A673 (cell line): Measurements from ENCODE around the gene ADGRD1. TPM values are rescaled to one million over a fixed set of nuclear protein-coding genes. Genes with fewer than 3 reads are reported as not detected.
"Not testable (repeated sequence)": the region's sequence is repeated elsewhere in the genome, so short reads cannot be mapped to it uniquely, and the experiment has no call there.

Experiments used
- BruUV-seq: library from RNA; stranded (reverse); fragments of 400-500 nt; replicated peaks from 2 replicates; lab custom pipeline; 2021; lab: Mats Ljungman, UMichigan
- CTCF ChIA-PET: fragments of 300-600 bp; sonication (Branson Sonifier 250); formaldehyde crosslinking; loops from one replicate; lab custom pipeline; 2022; ENCODE audit warnings: antibody characterized with exemption; lab: Charles Lee
- POLR2A ChIA-PET: fragments of 300-600 bp; sonication (Branson Sonifier 250); formaldehyde crosslinking; loops from one replicate; lab custom pipeline; 2022; ENCODE audit warnings: antibody characterized with exemption; ENCODE audit not compliant: low non-redundant PET; lab: Charles Lee
- DNase-seq: peaks from one replicate; pipeline ENCODE4 v3.0.0-alpha.2; 2015; ENCODE audit warnings: low spot score
- H3K27ac ChIP-seq: fragments of 200-600 bp; sonication (generic); 2 replicates; pipeline ENCODE4 v1.5.1; 2016; ENCODE audit warnings: mixed run types, low read depth, mild to moderate bottlenecking, mixed read lengths, antibody characterized with exemption, low read length; ENCODE audit not compliant: poor library complexity, severe bottlenecking
- H3K27me3 ChIP-seq: fragments of 200-600 bp; sonication (generic); replicated peaks from 2 replicates; pipeline ENCODE4 v1.6.1; 2017; ENCODE audit warnings: mixed run types, low read depth, mild to moderate bottlenecking, mixed read lengths, antibody characterized with exemption, low read length; ENCODE audit not compliant: insufficient read depth, poor library complexity
- H3K36me3 ChIP-seq: fragments of 200-600 bp; sonication (generic); 2 replicates; pipeline ENCODE4 v1.6.1; 2016; ENCODE audit warnings: mixed run types, mild to moderate bottlenecking, mixed read lengths, antibody characterized with exemption, low read length; ENCODE audit not compliant: insufficient read depth, poor library complexity, severe bottlenecking
- H3K4me1 ChIP-seq: fragments of 200-600 bp; sonication (generic); 2 replicates; pipeline ENCODE4 v1.6.1; 2017; ENCODE audit warnings: mixed run types, mild to moderate bottlenecking, mixed read lengths, antibody characterized with exemption, low read length; ENCODE audit not compliant: insufficient read depth, poor library complexity, severe bottlenecking
- H3K4me3 ChIP-seq: fragments of 200-600 bp; sonication (generic); 2 replicates; pipeline ENCODE4 v1.5.1; 2016; ENCODE audit warnings: low read depth, mixed run types, mild to moderate bottlenecking, mixed read lengths, low read length; ENCODE audit not compliant: poor library complexity, severe bottlenecking
- H3K9me3 ChIP-seq: fragments of 200-600 bp; sonication (generic); 2 replicates; pipeline ENCODE4 v1.6.1; 2016; ENCODE audit warnings: mixed run types, low read depth, mild to moderate bottlenecking, mixed read lengths, antibody characterized with exemption, low read length; ENCODE audit not compliant: poor library complexity, severe bottlenecking
- CTCF ChIP-seq: fragments of 300-800, 200-600 bp; sonication (generic); conservative IDR thresholded peaks from 2 replicates; pipeline ENCODE4 v1.5.1; 2017; ENCODE audit warnings: low read depth, mild to moderate bottlenecking, antibody characterized with exemption, low read length, moderate library complexity, mixed read lengths
- EZH2 ChIP-seq: fragments of 200-600 bp; sonication (generic); IDR thresholded peaks from 2 replicates; pipeline ENCODE4 v1.6.1; 2017; ENCODE audit warnings: borderline replicate concordance, low read depth, mild to moderate bottlenecking, mixed read lengths, antibody characterized with exemption, low read length; ENCODE audit not compliant: poor library complexity, severe bottlenecking
- intact Hi-C: fragments of 100-400 bp; cut with micrococcal nuclease; formaldehyde crosslinking; loops from one replicate; pipeline ENCODE4 v1.10.0; 2022; ENCODE audit not compliant: unreplicated experiment
- total RNA-seq: library from RNA; stranded (reverse); gene quantifications from 2 replicates; pipeline ENCODE4 v1.2.3, GENCODE V29; 2021

Gene ADGRD1
- total RNA-seq, 1 experiment from 2014 or later: not detected

- BruUV-seq: no TSS peak
- no peaks in the 10 kb centered on the region for H3K4me1 ChIP-seq
- ChIA-PET POLR2A (no interaction called here), CTCF (no interaction called here)
- H3K9me3 ChIP-seq: no peaks in the 10 kb centered on the region
- no peaks in the 10 kb centered on the region for H3K36me3 ChIP-seq
- intact Hi-C loops: no loop called here
- no peak overlapping the region for H3K27ac ChIP-seq
- no peak overlapping the region for H3K4me3 ChIP-seq
- DNase-seq: no peak
- TF ChIP-seq CTCF (no peak), EZH2 (no peak)
- peaks cover 47% of the 10 kb centered on the region for H3K27me3 ChIP-seq
These were observed 113.3 kb downstream of the ADGRD1 start for GRCh38 chr12:131066886-131067490.

GRCh38 chr12:131067981-131068851 is 114.5 kb downstream of the ADGRD1 start:
- DNase-seq: no peak
- H3K27ac ChIP-seq: no peak overlapping the region
- H3K9me3 ChIP-seq: no peaks in the 10 kb centered on the region
- ChIA-PET POLR2A (no interaction called here), CTCF (no interaction called here)
- intact Hi-C loops: no loop called here
- no peak overlapping the region for H3K4me3 ChIP-seq
- TF ChIP-seq EZH2 (no peak), CTCF (no peak)
- peaks cover 35% of the 10 kb centered on the region for H3K27me3 ChIP-seq
- no TSS peak for BruUV-seq
- H3K36me3 ChIP-seq: no peaks in the 10 kb centered on the region
- no peaks in the 10 kb centered on the region for H3K4me1 ChIP-seq

- H3K27ac ChIP-seq, H3K4me1 ChIP-seq, H3K4me3 ChIP-seq, H3K9me3 ChIP-seq, CTCF ChIA-PET, BruUV-seq, intact Hi-C loops, POLR2A ChIA-PET, DNase-seq, H3K36me3 ChIP-seq: not testable (repeated sequence)
- peaks cover 26% of the 10 kb centered on the region for H3K27me3 ChIP-seq
These were observed 115.4 kb downstream of the ADGRD1 start for GRCh38 chr12:131068926-131069720.

- POLR2A ChIA-PET, H3K4me3 ChIP-seq, CTCF ChIA-PET, H3K27ac ChIP-seq, DNase-seq, H3K4me1 ChIP-seq, H3K36me3 ChIP-seq, H3K9me3 ChIP-seq, BruUV-seq, intact Hi-C loops: not testable (repeated sequence)
- peaks cover 16% of the 10 kb centered on the region for H3K27me3 ChIP-seq
These were observed 116.4 kb downstream of the ADGRD1 start for GRCh38 chr12:131070136-131070535.

GRCh38 chr12:131070668-131071067 is 117.0 kb downstream of the ADGRD1 start:
- H3K9me3 ChIP-seq, H3K27ac ChIP-seq, H3K4me3 ChIP-seq, DNase-seq, intact Hi-C loops, H3K4me1 ChIP-seq, BruUV-seq, H3K36me3 ChIP-seq, CTCF ChIA-PET, POLR2A ChIA-PET: not testable (repeated sequence)
- peaks cover 11% of the 10 kb centered on the region for H3K27me3 ChIP-seq
